ENCODE data around the gene NAXE.

The NAXE gene

GRCh38 chr1:156643049-156643777, 51.6 kb downstream of the NAXE start:
- in situ Hi-C loops (cut with HindIII; ENCODE audit: low sequenced_read_pairs): no loop called here

GRCh38 chr1:156643778-156644092, 52.2 kb downstream of the NAXE start:
- in situ Hi-C loops (cut with HindIII; ENCODE audit: low sequenced_read_pairs): no loop called here

All from DLD1 (cell line).